Left ventricle myocardium inferior (tissue), 1 donor: ENCODE results near the gene PTCH2. TPM values are rescaled to one million over a fixed set of nuclear protein-coding genes. Genes with fewer than 3 reads are reported as not detected.

Experiments used
- DNase-seq: peaks from one replicate; pipeline ENCODE4 v3.0.0-alpha.2; 2020
- H3K27ac ChIP-seq: fragments of 200-600 bp; replicated peaks from 2 replicates; pipeline ENCODE4 v1.8.0; 2021
- H3K27me3 ChIP-seq: fragments of 200-600 bp; 2 replicates; pipeline ENCODE4 v1.8.0; 2021; ENCODE audit warnings: low read depth
- H3K36me3 ChIP-seq: fragments of 200-600 bp; 2 replicates; pipeline ENCODE4 v1.8.0; 2021
- H3K4me1 ChIP-seq: fragments of 200-600 bp; 2 replicates; pipeline ENCODE4 v1.8.0; 2021
- H3K4me3 ChIP-seq: fragments of 200-600 bp; 2 replicates; pipeline ENCODE4 v1.8.0; 2021; ENCODE audit warnings: mild to moderate bottlenecking, moderate library complexity
- H3K9me3 ChIP-seq: fragments of 200-600 bp; replicated peaks from 2 replicates; pipeline ENCODE4 v1.8.0; 2021
- CTCF ChIP-seq: fragments of 200-600 bp; IDR thresholded peaks from 2 replicates; pipeline ENCODE4 v1.8.0; 2021; ENCODE audit warnings: antibody characterized with exemption, mild to moderate bottlenecking, borderline replicate concordance
- intact Hi-C: fragments of 100-400 bp; cut with micrococcal nuclease; formaldehyde crosslinking; loops from one replicate; pipeline ENCODE4 v1.11.0; 2022
- total RNA-seq: library from RNA; stranded (reverse); fragmentation: NEBNext Ultra II Directional; extraction: Animal tissue kit (Norgen Biotek cat#: 25700); gene quantifications from one replicate; pipeline ENCODE4 v1.2.1, GENCODE V29; 2021
- donor health status: DM: no; HTN: yes; CAD: no; lungs with severe emphysema.

PTCH2 gene
- total RNA-seq, 1 donor from 2014 or later = 0.25 TPM

- H3K9me3 ChIP-seq = no peaks in the 10 kb centered on the region
- DNase-seq = peak; percentile 73
- intact Hi-C loops = no loop called here
- peak; percentile 99 for TF ChIP-seq CTCF
- H3K27me3 ChIP-seq = no peaks in the 10 kb centered on the region
- H3K4me1 ChIP-seq = peaks cover 33% of the 10 kb centered on the region
- peak overlapping the region; percentile 68 for H3K4me3 ChIP-seq
- H3K36me3 ChIP-seq = peaks cover 5% of the 10 kb centered on the region
- H3K27ac ChIP-seq = peak overlapping the region; percentile 64
These were observed 56.8 kb downstream of the PTCH2 start for GRCh38 chr1:44786138-44786840.

GRCh38 chr1:44785501-44786137 lies 57.4 kb downstream of the PTCH2 start:
- no peak for DNase-seq
- peak overlapping the region; percentile 64 for H3K27ac ChIP-seq
- intact Hi-C loops = no loop called here
- H3K4me1 ChIP-seq = peaks cover 33% of the 10 kb centered on the region
- peak overlapping the region; percentile 68 for H3K4me3 ChIP-seq
- no peaks in the 10 kb centered on the region for H3K9me3 ChIP-seq
- no peaks in the 10 kb centered on the region for H3K27me3 ChIP-seq
- no peak for TF ChIP-seq CTCF
- H3K36me3 ChIP-seq = peaks cover 11% of the 10 kb centered on the region

- Histone ChIP-seq H3K4me1 (peaks cover 33% of the 10 kb centered on the region), H3K4me3 (no peak overlapping the region), H3K36me3 (peaks cover 17% of the 10 kb centered on the region), H3K27ac (no peak overlapping the region), H3K27me3 (no peaks in the 10 kb centered on the region), H3K9me3 (no peaks in the 10 kb centered on the region)
- no peak for TF ChIP-seq CTCF
- no peak for DNase-seq
- intact Hi-C loops = no loop called here
These were observed 58.0 kb downstream of the PTCH2 start for GRCh38 chr1:44785029-44785380.

DNA sequence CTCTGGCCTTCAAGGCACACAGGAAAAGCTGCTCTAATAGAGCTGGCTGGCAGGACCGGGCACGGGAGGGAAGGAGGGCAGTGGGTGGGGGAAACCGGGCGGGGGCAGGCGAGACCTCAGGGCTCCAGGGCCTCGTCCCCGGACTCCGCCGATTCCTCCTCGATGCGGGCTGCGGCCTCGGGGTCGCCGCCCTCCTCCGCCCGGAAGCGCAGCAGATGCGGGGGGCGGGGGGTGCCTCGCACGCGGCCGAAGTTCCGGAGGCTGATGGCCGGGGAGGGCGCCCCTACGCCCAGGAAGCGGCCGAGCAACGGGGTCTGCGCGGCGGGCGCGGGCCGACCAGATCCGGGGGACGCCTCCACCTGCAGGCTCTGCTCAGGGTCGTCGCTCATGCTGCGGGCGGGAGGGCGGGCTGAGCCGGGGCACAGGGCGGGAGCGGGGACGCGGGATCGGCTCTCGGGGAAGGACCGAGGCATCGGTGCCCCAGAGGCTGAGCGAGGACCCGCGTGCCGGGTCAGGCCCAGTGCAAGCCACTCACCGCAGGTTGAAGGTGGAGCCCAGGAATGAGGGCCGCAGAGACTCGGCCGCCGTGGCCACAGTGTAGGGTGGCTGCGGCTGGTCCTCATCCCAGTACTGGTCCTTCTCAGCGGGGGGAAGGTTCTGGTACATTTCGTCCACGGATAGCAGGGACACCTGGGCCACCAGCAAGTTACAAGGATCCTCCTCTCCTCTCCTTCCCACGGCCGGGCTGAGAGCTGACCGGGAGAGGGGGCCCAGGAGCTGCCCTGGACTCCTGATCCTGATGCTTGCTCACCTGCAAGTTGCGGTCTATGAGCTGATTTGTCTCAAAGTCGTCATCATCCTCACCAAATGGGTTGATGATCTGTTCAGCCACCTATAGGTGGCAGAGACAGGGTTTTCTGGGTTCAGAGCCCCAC lies 58.7 kb downstream of the PTCH2 start:
- H3K4me3 ChIP-seq = peak overlapping the region; percentile 68
- peaks cover 33% of the 10 kb centered on the region for H3K4me1 ChIP-seq
- H3K27ac ChIP-seq = no peak overlapping the region
- no peaks in the 10 kb centered on the region for H3K9me3 ChIP-seq
- peaks cover 23% of the 10 kb centered on the region for H3K36me3 ChIP-seq
- no peak for DNase-seq
- H3K27me3 ChIP-seq = no peaks in the 10 kb centered on the region
- intact Hi-C loops = no loop called here
- no peak for TF ChIP-seq CTCF

DNA sequence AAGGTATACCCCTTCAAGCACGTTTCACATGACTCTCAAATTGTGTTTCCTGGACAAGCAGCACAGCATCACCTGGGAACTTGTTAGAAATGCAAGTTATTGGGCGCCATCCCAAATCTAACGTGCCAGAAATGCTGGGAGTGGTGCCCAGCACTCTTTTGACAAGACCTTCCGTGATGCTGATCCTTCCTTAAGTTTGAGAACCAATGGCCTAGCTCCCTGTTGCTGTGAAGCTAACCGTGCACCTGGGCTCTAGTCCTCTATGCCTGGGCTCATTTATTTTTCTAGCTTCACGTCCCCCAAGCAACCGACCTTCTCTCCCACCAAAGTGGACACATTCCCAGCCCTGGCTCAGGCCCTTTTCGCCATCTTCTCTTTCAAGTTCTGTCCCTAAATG lies 59.4 kb downstream of the PTCH2 start:
- peak overlapping the region; percentile 68 for H3K4me3 ChIP-seq
- TF ChIP-seq CTCF = no peak
- H3K4me1 ChIP-seq = peaks cover 33% of the 10 kb centered on the region
- no peak overlapping the region for H3K27ac ChIP-seq
- peaks cover 30% of the 10 kb centered on the region for H3K36me3 ChIP-seq
- H3K27me3 ChIP-seq = no peaks in the 10 kb centered on the region
- H3K9me3 ChIP-seq = no peaks in the 10 kb centered on the region
- intact Hi-C loops = no loop called here
- no peak for DNase-seq
